ENCODE measurements around the gene BSPRY.

DNA sequence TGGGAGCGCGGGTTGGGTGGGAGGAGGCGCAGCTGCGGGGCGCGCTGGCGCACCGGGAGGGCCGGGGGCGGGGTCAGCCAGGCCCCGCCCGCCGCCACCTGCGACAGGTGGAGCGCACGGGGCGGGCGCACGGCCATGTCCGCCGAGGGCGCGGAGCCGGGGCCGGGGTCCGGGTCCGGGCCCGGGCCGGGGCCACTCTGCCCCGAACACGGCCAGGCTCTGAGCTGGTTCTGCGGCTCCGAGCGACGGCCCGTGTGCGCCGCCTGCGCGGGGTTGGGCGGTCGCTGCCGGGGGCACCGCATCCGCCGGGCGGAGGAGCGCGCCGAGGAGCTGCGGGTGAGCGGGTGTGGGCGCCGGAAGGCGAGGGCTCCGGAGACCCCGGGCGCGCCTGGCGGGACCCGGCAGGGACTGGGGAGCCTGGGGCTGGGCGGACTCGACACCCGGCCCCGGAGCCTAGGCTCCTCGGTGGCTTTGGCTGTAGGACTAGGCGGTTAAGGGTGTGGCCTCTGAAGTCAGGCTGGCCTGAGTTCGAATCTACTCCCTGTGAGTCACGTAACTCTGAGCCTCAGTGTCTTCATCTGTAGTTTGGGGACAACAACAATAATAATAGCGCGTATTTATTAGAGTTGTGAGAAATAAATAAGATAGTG lies at the start of gene BSPRY:
- TF ChIP-seq EZH2 (IDR thresholded peaks at IDR 0.05; ENCODE audit: low read depth, unreplicated experiment) (no peak), CREB1 (CRISPR knock-in tag; IDR thresholded peaks at IDR 0.05; ENCODE audit: low read depth) (0 out of 2 replicates have a peak, but pooled peaks have one; percentile 38), ETS1 (IDR thresholded peaks at IDR 0.05) (no peak), POLR2AphosphoS5 (IDR thresholded peaks at IDR 0.05; ENCODE audit: low read depth) (peak; percentile 37; the same call in 1 of the 2 replicates), NANOG (IDR thresholded peaks at IDR 0.05; ENCODE audit: borderline replicate concordance) (no peak), EZH2phosphoT487 (IDR thresholded peaks at IDR 0.05; ENCODE audit: unreplicated experiment) (no peak), JUNB (IDR thresholded peaks at IDR 0.05; ENCODE audit: unreplicated experiment) (no peak), STAT1 (IDR thresholded peaks at IDR 0.05; ENCODE audit: unreplicated experiment) (no peak), ZNF114 (CRISPR knock-in tag; IDR thresholded peaks at IDR 0.05) (no peak), ZNF331 (CRISPR knock-in tag; IDR thresholded peaks at IDR 0.05; ENCODE audit: low read depth) (no peak)
- TF ChIP-seq, protein P1, sequence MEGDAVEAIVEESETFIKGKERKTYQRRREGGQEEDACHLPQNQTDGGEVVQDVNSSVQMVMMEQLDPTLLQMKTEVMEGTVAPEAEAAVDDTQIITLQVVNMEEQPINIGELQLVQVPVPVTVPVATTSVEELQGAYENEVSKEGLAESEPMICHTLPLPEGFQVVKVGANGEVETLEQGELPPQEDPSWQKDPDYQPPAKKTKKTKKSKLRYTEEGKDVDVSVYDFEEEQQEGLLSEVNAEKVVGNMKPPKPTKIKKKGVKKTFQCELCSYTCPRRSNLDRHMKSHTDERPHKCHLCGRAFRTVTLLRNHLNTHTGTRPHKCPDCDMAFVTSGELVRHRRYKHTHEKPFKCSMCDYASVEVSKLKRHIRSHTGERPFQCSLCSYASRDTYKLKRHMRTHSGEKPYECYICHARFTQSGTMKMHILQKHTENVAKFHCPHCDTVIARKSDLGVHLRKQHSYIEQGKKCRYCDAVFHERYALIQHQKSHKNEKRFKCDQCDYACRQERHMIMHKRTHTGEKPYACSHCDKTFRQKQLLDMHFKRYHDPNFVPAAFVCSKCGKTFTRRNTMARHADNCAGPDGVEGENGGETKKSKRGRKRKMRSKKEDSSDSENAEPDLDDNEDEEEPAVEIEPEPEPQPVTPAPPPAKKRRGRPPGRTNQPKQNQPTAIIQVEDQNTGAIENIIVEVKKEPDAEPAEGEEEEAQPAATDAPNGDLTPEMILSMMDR (conservative IDR thresholded peaks at IDR 0.05; ENCODE audit: low read depth in 2 of 2): no peak
- TF ChIP-seq, protein P2, sequence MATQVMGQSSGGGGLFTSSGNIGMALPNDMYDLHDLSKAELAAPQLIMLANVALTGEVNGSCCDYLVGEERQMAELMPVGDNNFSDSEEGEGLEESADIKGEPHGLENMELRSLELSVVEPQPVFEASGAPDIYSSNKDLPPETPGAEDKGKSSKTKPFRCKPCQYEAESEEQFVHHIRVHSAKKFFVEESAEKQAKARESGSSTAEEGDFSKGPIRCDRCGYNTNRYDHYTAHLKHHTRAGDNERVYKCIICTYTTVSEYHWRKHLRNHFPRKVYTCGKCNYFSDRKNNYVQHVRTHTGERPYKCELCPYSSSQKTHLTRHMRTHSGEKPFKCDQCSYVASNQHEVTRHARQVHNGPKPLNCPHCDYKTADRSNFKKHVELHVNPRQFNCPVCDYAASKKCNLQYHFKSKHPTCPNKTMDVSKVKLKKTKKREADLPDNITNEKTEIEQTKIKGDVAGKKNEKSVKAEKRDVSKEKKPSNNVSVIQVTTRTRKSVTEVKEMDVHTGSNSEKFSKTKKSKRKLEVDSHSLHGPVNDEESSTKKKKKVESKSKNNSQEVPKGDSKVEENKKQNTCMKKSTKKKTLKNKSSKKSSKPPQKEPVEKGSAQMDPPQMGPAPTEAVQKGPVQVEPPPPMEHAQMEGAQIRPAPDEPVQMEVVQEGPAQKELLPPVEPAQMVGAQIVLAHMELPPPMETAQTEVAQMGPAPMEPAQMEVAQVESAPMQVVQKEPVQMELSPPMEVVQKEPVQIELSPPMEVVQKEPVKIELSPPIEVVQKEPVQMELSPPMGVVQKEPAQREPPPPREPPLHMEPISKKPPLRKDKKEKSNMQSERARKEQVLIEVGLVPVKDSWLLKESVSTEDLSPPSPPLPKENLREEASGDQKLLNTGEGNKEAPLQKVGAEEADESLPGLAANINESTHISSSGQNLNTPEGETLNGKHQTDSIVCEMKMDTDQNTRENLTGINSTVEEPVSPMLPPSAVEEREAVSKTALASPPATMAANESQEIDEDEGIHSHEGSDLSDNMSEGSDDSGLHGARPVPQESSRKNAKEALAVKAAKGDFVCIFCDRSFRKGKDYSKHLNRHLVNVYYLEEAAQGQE (IDR thresholded peaks at IDR 0.05; ENCODE audit: unreplicated experiment): no peak
- TF ChIP-seq, protein P3, sequence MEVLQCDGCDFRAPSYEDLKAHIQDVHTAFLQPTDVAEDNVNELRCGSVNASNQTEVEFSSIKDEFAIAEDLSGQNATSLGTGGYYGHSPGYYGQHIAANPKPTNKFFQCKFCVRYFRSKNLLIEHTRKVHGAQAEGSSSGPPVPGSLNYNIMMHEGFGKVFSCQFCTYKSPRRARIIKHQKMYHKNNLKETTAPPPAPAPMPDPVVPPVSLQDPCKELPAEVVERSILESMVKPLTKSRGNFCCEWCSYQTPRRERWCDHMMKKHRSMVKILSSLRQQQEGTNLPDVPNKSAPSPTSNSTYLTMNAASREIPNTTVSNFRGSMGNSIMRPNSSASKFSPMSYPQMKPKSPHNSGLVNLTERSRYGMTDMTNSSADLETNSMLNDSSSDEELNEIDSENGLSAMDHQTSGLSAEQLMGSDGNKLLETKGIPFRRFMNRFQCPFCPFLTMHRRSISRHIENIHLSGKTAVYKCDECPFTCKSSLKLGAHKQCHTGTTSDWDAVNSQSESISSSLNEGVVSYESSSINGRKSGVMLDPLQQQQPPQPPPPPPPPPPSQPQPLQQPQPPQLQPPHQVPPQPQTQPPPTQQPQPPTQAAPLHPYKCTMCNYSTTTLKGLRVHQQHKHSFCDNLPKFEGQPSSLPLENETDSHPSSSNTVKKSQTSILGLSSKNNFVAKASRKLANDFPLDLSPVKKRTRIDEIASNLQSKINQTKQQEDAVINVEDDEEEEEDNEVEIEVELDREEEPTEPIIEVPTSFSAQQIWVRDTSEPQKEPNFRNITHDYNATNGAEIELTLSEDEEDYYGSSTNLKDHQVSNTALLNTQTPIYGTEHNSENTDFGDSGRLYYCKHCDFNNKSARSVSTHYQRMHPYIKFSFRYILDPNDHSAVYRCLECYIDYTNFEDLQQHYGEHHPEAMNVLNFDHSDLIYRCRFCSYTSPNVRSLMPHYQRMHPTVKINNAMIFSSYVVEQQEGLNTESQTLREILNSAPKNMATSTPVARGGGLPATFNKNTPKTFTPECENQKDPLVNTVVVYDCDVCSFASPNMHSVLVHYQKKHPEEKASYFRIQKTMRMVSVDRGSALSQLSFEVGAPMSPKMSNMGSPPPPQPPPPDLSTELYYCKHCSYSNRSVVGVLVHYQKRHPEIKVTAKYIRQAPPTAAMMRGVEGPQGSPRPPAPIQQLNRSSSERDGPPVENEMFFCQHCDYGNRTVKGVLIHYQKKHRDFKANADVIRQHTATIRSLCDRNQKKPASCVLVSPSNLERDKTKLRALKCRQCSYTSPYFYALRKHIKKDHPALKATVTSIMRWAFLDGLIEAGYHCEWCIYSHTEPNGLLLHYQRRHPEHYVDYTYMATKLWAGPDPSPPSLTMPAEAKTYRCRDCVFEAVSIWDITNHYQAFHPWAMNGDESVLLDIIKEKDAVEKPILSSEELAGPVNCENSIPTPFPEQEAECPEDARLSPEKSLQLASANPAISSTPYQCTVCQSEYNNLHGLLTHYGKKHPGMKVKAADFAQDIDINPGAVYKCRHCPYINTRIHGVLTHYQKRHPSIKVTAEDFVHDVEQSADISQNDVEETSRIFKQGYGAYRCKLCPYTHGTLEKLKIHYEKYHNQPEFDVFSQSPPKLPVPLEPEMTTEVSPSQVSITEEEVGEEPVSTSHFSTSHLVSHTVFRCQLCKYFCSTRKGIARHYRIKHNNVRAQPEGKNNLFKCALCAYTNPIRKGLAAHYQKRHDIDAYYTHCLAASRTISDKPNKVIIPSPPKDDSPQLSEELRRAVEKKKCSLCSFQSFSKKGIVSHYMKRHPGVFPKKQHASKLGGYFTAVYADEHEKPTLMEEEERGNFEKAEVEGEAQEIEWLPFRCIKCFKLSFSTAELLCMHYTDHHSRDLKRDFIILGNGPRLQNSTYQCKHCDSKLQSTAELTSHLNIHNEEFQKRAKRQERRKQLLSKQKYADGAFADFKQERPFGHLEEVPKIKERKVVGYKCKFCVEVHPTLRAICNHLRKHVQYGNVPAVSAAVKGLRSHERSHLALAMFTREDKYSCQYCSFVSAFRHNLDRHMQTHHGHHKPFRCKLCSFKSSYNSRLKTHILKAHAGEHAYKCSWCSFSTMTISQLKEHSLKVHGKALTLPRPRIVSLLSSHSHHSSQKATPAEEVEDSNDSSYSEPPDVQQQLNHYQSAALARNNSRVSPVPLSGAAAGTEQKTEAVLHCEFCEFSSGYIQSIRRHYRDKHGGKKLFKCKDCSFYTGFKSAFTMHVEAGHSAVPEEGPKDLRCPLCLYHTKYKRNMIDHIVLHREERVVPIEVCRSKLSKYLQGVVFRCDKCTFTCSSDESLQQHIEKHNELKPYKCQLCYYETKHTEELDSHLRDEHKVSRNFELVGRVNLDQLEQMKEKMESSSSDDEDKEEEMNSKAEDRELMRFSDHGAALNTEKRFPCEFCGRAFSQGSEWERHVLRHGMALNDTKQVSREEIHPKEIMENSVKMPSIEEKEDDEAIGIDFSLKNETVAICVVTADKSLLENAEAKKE (CRISPR knock-in tag; IDR thresholded peaks at IDR 0.05): no peak
